ENCODE data around the gene HCN2. TPM values are rescaled to one million over a fixed set of nuclear protein-coding genes. Genes with fewer than 3 reads are reported as not detected.

HCN2 gene
- total and polyA plus RNA-seq, 8 donors: 0.12 to 0.82 (median 0.21) TPM

- no peak for FAIRE-seq
- intact Hi-C loops (cut with DNase I): no loop called here
- DNase-seq: peak in 1 of 6 donors; percentile 62
- Histone ChIP-seq H3K4me1 (no peaks in the 10 kb centered on the region), H3K36me3 (peaks cover 2 to 22% (median 12%) of the 10 kb centered on the region in 3 donors), H3K9me3 (no peaks in the 10 kb centered on the region), H3K27ac (no peak overlapping the region), H3K4me3 (no peak overlapping the region), H3K27me3 (no peaks in the 10 kb centered on the region)
- ATAC-seq: no peak
- 93 to 96% methylated on average over 24 of the region's 24 CpGs for WGBS, 2 donors
- no peak for TF ChIP-seq CTCF (IDR thresholded peaks at IDR 0.05)
These were observed 32.1 kb downstream of the HCN2 start for GRCh38 chr19:621819-622218.

DNA sequence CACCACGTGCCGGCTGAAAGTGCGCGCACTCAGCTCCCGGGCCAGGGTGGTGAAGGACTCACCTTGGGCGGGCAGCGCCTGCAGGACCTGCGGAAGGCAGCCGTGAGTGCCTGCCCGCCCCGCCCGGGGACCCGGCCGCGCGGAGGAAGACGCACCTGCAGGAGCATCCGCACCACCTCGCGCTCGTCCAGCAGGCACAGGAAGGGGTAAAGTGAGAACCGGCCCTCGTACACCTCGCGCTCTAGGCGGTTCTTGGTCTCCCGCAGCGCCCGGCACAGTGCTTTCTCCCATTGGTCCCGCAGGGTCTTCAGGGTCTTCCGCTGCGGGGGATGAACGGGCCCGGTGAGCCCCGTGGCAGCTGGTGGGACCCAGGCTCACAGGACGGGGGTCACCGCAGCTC, 33.0 kb downstream of the HCN2 start:
- DNase-seq (peak in 1 of 6 donors; percentile 57), FAIRE-seq (no peak), ATAC-seq (no peak)
- Histone ChIP-seq H3K4me3 (no peak overlapping the region), H3K9me3 (no peaks in the 10 kb centered on the region), H3K27me3 (no peaks in the 10 kb centered on the region), H3K4me1 (no peaks in the 10 kb centered on the region), H3K36me3 (peaks cover 2 to 22% (median 12%) of the 10 kb centered on the region in 3 donors), H3K27ac (no peak overlapping the region)
- no peak for TF ChIP-seq CTCF (IDR thresholded peaks at IDR 0.05)
- WGBS, 2 donors: 95 to 96% methylated on average over 36 to 37 of the region's 37 CpGs
- intact Hi-C loops (cut with DNase I): no loop called here

GRCh38 chr19:623175-623916, 33.7 kb downstream of the HCN2 start:
- intact Hi-C loops (cut with DNase I): no loop called here
- TF ChIP-seq CTCF (IDR thresholded peaks at IDR 0.05): no peak
- H3K36me3 ChIP-seq: peaks cover 2 to 19% (median 8%) of the 10 kb centered on the region in 3 donors
- peak in 1 of 6 donors; percentile 55 for DNase-seq
- no peak overlapping the region for H3K27ac ChIP-seq
- FAIRE-seq: no peak
- H3K4me3 ChIP-seq: no peak overlapping the region
- no peaks in the 10 kb centered on the region for H3K9me3 ChIP-seq
- H3K4me1 ChIP-seq: no peaks in the 10 kb centered on the region
- 92 to 94% methylated on average over 44 of the region's 44 CpGs for WGBS, 2 donors
- ATAC-seq: no peak
- no peaks in the 10 kb centered on the region for H3K27me3 ChIP-seq

GRCh38 chr19:623974-624373, 34.3 kb downstream of the HCN2 start:
- Histone ChIP-seq H3K27me3 (no peaks in the 10 kb centered on the region), H3K4me3 (no peak overlapping the region), H3K27ac (no peak overlapping the region), H3K36me3 (peaks cover 0 to 12% (median 5%) of the 10 kb centered on the region in 3 donors), H3K4me1 (no peaks in the 10 kb centered on the region), H3K9me3 (no peaks in the 10 kb centered on the region)
- FAIRE-seq (no peak), ATAC-seq (no peak), DNase-seq (no peak)
- no peak for TF ChIP-seq CTCF (IDR thresholded peaks at IDR 0.05)
- 88 to 90% methylated on average over 24 of the region's 24 CpGs for WGBS, 2 donors
- intact Hi-C loops (cut with DNase I): no loop called here

GRCh38 chr19:624433-625109, 34.9 kb downstream of the HCN2 start:
- ATAC-seq (no peak), DNase-seq (peak in 1 of 6 donors; percentile 61), FAIRE-seq (no peak)
- intact Hi-C loops (cut with DNase I): no loop called here
- no peak overlapping the region for H3K4me3 ChIP-seq
- no peak overlapping the region for H3K27ac ChIP-seq
- H3K36me3 ChIP-seq: peaks cover 0 to 6% (median 5%) of the 10 kb centered on the region in 3 donors
- no peaks in the 10 kb centered on the region for H3K4me1 ChIP-seq
- no peaks in the 10 kb centered on the region for H3K27me3 ChIP-seq
- WGBS, 2 donors: 92 to 93% methylated on average over 21 to 24 of the region's 24 CpGs
- TF ChIP-seq CTCF (IDR thresholded peaks at IDR 0.05): no peak
- H3K9me3 ChIP-seq: no peaks in the 10 kb centered on the region

Measured in pancreas (tissue), 10 donors.